Esophagus muscularis mucosa (tissue), 3 donors: Measurements from ENCODE around the gene TWF2.

Source experiments
- POLR2A ChIP-seq: fragments of 450-650 bp; IDR thresholded peaks from one replicate; pipeline ENCODE4 v1.6.1; 2017; ENCODE audit warnings: antibody characterized with exemption, moderate library complexity, mild to moderate bottlenecking, low read depth
- TF ChIP-seq, protein P1 (sequence below), 3 experiments: fragments of 200-600 bp in 2 of 3; fragments of 450-650 bp in 1 of 3; sonication (generic) in 2 of 3; IDR thresholded peaks; one replicate each; pipeline ENCODE4 v1.5.1; 2017 to 2019; ENCODE audit warnings: antibody characterized with exemption in 3 of 3, mild to moderate bottlenecking in 2 of 3, moderate library complexity in 1 of 3

DNA sequence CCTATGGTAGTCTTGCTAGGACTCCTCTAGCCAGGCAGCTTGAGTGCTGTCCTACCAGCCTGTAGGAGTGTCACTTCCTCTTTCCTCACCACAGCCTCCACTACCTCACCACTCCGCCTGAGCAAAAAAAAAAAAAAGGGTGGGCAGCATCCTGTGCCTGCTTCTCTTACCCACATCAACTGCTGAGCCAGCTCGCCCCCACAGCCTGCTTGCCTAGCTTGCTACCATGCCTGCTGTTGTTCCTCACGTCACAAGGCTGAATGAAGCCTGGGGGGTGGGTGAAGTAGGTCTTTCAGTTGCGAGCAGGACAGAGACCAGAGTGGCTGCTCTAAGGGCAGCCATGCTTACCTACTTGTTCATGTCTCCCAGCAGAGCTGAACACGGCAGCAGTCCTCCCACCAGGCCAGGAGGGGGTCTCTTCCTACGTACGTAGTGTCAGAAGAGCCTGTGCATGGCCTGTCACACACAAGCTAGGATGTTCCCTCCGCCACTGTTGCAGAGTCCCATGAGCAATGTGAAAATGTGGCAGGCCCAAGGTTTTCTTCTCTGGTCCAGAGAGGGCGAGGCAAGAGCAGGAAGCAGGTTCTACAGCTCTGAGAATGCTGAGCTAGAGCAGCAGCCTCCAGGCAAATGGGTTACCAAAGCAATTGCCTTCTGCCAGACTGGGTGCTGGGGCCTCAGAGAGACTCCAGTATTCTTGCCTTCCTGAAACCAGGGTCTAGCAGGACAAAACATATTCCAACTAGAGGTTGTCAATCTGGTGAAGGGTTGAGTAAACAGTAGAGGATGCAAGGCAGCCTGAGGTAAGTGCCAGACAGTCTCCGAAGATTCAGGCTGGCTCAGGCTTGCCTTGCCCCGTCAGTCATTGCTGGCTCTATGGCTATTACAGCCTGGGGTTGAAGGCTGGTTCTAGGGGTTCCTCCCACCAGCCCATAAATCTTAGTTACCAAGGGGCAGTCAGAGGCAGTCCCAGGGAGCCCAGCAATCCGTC is 14.7 kb upstream of the TWF2 start:
- TF ChIP-seq, protein P1, sequence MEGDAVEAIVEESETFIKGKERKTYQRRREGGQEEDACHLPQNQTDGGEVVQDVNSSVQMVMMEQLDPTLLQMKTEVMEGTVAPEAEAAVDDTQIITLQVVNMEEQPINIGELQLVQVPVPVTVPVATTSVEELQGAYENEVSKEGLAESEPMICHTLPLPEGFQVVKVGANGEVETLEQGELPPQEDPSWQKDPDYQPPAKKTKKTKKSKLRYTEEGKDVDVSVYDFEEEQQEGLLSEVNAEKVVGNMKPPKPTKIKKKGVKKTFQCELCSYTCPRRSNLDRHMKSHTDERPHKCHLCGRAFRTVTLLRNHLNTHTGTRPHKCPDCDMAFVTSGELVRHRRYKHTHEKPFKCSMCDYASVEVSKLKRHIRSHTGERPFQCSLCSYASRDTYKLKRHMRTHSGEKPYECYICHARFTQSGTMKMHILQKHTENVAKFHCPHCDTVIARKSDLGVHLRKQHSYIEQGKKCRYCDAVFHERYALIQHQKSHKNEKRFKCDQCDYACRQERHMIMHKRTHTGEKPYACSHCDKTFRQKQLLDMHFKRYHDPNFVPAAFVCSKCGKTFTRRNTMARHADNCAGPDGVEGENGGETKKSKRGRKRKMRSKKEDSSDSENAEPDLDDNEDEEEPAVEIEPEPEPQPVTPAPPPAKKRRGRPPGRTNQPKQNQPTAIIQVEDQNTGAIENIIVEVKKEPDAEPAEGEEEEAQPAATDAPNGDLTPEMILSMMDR (IDR thresholded peaks at IDR 0.05) = no peak
- TF ChIP-seq POLR2A = no peak
